Measurements from ENCODE around the gene LPAR2.

LPAR2 gene

DNA sequence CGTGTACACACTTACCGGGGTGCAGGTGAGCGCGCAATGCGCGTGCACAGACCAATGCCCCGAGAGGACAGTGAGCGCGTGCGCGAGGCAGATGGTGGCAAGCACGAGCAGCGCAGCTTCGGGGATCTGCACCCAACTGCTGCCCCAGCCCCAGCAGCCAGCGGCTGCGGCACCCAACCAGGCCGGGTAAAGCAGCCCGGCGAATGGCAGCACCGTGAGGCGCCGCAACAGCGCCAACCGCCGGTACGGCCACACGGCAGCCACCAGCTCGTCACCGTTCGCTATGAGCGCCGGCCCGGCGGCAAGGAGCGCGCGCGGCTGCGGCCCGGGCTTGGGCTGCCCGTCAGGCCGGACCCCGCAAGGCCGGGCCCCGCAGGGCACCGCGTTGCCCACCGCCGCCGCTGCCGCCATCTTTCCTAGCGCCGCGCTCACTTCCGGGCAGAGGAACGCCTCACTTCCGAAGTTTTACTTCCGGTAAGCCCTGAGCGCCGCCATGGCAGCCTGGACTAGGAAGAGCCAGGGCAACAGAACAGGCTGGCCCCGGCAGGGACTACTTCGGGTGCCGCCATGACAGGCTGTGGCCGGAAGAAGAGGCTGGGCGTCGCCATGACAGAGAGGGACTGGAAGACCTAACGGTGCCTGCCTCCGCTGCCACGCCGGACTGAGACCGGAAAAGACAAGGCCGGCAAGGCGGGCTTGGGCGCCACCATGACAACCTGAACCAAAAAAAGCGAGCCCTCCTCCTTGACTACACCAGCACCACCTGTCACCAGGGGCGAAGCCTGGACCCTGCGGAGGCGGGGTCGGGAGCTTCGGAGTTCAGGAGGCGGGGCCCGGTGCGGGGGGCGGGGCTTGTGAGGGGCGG lies 35.5 kb upstream of the LPAR2 start, which contains the start of gene ATP13A1:
ATP13A1 (minus strand) TSS at position 421 of the 865 bp plus-strand sequence; CDS start at position 411, 10 bp downstream.
- peak within 1 kb of the TSS; percentile 100 for H3K4me3 ChIP-seq (ENCODE audit: low read length, poor library complexity, severe bottlenecking)
- H3K9me2 ChIP-seq (replicated peaks; ENCODE audit: low read depth, low read length), result no peaks in the 10 kb centered on the region
- no peaks in the 10 kb centered on the region for H3K27me3 ChIP-seq (ENCODE audit: insufficient read depth, low read length, poor library complexity, severe bottlenecking)
- peaks cover 35% of the 10 kb centered on the region for H3K79me2 ChIP-seq (ENCODE audit: insufficient read depth, low read length)
- no peak for TF ChIP-seq EZH2phosphoT487 (IDR thresholded peaks at IDR 0.05; ENCODE audit: borderline replicate concordance)
- TF ChIP-seq, protein P1, sequence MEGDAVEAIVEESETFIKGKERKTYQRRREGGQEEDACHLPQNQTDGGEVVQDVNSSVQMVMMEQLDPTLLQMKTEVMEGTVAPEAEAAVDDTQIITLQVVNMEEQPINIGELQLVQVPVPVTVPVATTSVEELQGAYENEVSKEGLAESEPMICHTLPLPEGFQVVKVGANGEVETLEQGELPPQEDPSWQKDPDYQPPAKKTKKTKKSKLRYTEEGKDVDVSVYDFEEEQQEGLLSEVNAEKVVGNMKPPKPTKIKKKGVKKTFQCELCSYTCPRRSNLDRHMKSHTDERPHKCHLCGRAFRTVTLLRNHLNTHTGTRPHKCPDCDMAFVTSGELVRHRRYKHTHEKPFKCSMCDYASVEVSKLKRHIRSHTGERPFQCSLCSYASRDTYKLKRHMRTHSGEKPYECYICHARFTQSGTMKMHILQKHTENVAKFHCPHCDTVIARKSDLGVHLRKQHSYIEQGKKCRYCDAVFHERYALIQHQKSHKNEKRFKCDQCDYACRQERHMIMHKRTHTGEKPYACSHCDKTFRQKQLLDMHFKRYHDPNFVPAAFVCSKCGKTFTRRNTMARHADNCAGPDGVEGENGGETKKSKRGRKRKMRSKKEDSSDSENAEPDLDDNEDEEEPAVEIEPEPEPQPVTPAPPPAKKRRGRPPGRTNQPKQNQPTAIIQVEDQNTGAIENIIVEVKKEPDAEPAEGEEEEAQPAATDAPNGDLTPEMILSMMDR (conservative IDR thresholded peaks at IDR 0.05; ENCODE audit: low read length), result no peak; the same call in 1 of the 2 replicates
- H2AFZ ChIP-seq (ENCODE audit: low read length), result peak within 1 kb of the TSS; percentile 85
- H4K20me1 ChIP-seq (ENCODE audit: insufficient read depth, low read length, poor library complexity, severe bottlenecking), result peaks cover 23% of the 10 kb centered on the region
- peak within 1 kb of the TSS; percentile 99 for H3K4me2 ChIP-seq (ENCODE audit: low read depth, low read length, poor library complexity, severe bottlenecking)
- 0 out of 2 replicates have a peak, but pooled peaks cover 3% of the 10 kb centered on the region for H3F3A ChIP-seq (ENCODE audit: low read depth)
- no peaks in the 10 kb centered on the region for H3K9me3 ChIP-seq (ENCODE audit: insufficient read depth, low read depth, low read length)
- H3K4me1 ChIP-seq (ENCODE audit: insufficient read depth, low read length, poor library complexity, severe bottlenecking), result peaks cover 21% of the 10 kb centered on the region
- peaks cover 12% of the 10 kb centered on the region; the same call in 1 of the 2 replicates for H3K36me3 ChIP-seq (ENCODE audit: insufficient read depth, low read length)
- H3K9ac ChIP-seq (ENCODE audit: low read depth, low read length, poor library complexity, severe bottlenecking), result peak within 1 kb of the TSS; percentile 91

DNA sequence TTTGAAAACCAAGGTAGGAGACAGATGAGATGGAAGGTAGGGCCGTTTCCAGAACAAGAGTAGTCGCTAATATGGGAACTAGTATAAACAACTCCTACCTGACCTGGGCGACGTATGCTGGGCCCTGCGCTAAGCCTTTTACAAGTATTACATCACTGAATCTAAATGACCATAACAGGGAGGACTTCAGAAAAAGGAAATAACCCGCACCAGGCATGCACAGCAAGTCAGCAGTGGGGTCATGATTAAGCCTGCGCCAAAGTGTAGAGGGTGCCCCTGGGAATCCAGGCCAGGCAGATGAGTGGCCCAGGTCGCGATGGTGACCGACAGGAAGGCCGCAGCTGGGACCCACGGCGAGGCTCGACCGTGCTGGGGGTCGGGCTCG lies 34.8 kb upstream of the LPAR2 start:
- Histone ChIP-seq H3F3A (ENCODE audit: low read depth) (0 out of 2 replicates have a peak, but pooled peaks cover 3% of the 10 kb centered on the region), H3K9me3 (ENCODE audit: insufficient read depth, low read depth, low read length) (no peaks in the 10 kb centered on the region), H3K9ac (ENCODE audit: low read depth, low read length, poor library complexity, severe bottlenecking) (peak overlapping the region; percentile 91), H3K4me2 (ENCODE audit: low read depth, low read length, poor library complexity, severe bottlenecking) (peak overlapping the region; percentile 99), H3K4me3 (ENCODE audit: low read length, poor library complexity, severe bottlenecking) (peak overlapping the region; percentile 100), H3K79me2 (ENCODE audit: insufficient read depth, low read length) (peaks cover 35% of the 10 kb centered on the region), H2AFZ (ENCODE audit: low read length) (0 out of 2 replicates have a peak overlapping the region, but pooled peaks have one; percentile 85), H4K20me1 (ENCODE audit: insufficient read depth, low read length, poor library complexity, severe bottlenecking) (peaks cover 23% of the 10 kb centered on the region), H3K36me3 (ENCODE audit: insufficient read depth, low read length) (peaks cover 17% of the 10 kb centered on the region; the same call in 1 of the 2 replicates), H3K9me2 (replicated peaks; ENCODE audit: low read depth, low read length) (no peaks in the 10 kb centered on the region), H3K27me3 (ENCODE audit: insufficient read depth, low read length, poor library complexity, severe bottlenecking) (no peaks in the 10 kb centered on the region), H3K4me1 (ENCODE audit: insufficient read depth, low read length, poor library complexity, severe bottlenecking) (peaks cover 21% of the 10 kb centered on the region)
- no peak for TF ChIP-seq EZH2phosphoT487 (IDR thresholded peaks at IDR 0.05; ENCODE audit: borderline replicate concordance)
- TF ChIP-seq, protein P1 (conservative IDR thresholded peaks at IDR 0.05; ENCODE audit: low read length), result no peak

DNA sequence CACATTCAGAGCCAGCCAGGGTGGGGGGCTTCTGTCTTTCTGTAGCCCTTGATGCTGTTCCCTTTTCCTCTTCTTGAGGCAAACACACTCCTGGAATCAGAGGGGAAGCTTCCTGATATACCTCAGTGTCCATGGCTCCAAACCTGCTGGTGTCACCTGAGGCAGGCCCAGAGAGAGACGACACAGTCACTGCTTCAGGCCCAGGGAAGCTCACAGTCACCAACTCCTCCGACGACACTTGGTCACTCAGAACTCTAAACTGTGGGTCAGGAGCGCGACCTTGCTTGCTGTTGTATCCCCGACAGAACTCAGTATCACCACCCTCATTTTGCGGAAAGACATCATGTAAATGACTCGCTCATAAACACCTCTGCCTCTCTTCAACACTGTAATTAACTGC lies 34.3 kb upstream of the LPAR2 start:
- Histone ChIP-seq H2AFZ (ENCODE audit: low read length) (no peak overlapping the region), H3K36me3 (ENCODE audit: insufficient read depth, low read length) (peaks cover 19% of the 10 kb centered on the region; the same call in 1 of the 2 replicates), H3K9ac (ENCODE audit: low read depth, low read length, poor library complexity, severe bottlenecking) (peak overlapping the region; percentile 91), H3K27me3 (ENCODE audit: insufficient read depth, low read length, poor library complexity, severe bottlenecking) (no peaks in the 10 kb centered on the region), H3F3A (ENCODE audit: low read depth) (0 out of 2 replicates have a peak, but pooled peaks cover under 1% of the 10 kb centered on the region), H3K4me2 (ENCODE audit: low read depth, low read length, poor library complexity, severe bottlenecking) (peak overlapping the region; percentile 99), H3K4me1 (ENCODE audit: insufficient read depth, low read length, poor library complexity, severe bottlenecking) (peaks cover 21% of the 10 kb centered on the region), H3K4me3 (ENCODE audit: low read length, poor library complexity, severe bottlenecking) (peak overlapping the region; percentile 100), H3K9me2 (replicated peaks; ENCODE audit: low read depth, low read length) (no peaks in the 10 kb centered on the region), H4K20me1 (ENCODE audit: insufficient read depth, low read length, poor library complexity, severe bottlenecking) (peaks cover 23% of the 10 kb centered on the region), H3K79me2 (ENCODE audit: insufficient read depth, low read length) (peaks cover 35% of the 10 kb centered on the region), H3K9me3 (ENCODE audit: insufficient read depth, low read depth, low read length) (no peaks in the 10 kb centered on the region)
- no peak for TF ChIP-seq EZH2phosphoT487 (IDR thresholded peaks at IDR 0.05; ENCODE audit: borderline replicate concordance)
